Activated T-cell treated with anti-CD3 and anti-CD28 coated beads, Interleukin-2, amount 50 U/mL, for 24 hours (primary cell): ENCODE results near the gene RFX8.

Experiments used
- DNase-seq: peaks from one replicate; pipeline ENCODE4 v3.0.0-alpha.2; 2020
- H3K27ac Mint-ChIP-seq: 2 replicates; pipeline ENCODE4 v1.8.0; 2020; ENCODE audit warnings: mild to moderate bottlenecking, mixed read lengths
- H3K27me3 Mint-ChIP-seq: 2 replicates; pipeline ENCODE4 v1.8.0; 2020; ENCODE audit warnings: mixed read lengths
- H3K36me3 Mint-ChIP-seq: 2 replicates; pipeline ENCODE4 v1.8.0; 2020; ENCODE audit warnings: low read depth, mixed read lengths
- H3K4me1 Mint-ChIP-seq: 2 replicates; pipeline ENCODE4 v1.8.0; 2020; ENCODE audit warnings: low read depth, mixed read lengths
- H3K4me3 Mint-ChIP-seq: 2 replicates; pipeline ENCODE4 v1.8.0; 2020; ENCODE audit warnings: mild to moderate bottlenecking, moderate library complexity, mixed read lengths
- H3K9me3 Mint-ChIP-seq: 2 replicates; pipeline ENCODE4 v1.8.0; 2020; ENCODE audit warnings: mixed read lengths

Gene RFX8

DNA sequence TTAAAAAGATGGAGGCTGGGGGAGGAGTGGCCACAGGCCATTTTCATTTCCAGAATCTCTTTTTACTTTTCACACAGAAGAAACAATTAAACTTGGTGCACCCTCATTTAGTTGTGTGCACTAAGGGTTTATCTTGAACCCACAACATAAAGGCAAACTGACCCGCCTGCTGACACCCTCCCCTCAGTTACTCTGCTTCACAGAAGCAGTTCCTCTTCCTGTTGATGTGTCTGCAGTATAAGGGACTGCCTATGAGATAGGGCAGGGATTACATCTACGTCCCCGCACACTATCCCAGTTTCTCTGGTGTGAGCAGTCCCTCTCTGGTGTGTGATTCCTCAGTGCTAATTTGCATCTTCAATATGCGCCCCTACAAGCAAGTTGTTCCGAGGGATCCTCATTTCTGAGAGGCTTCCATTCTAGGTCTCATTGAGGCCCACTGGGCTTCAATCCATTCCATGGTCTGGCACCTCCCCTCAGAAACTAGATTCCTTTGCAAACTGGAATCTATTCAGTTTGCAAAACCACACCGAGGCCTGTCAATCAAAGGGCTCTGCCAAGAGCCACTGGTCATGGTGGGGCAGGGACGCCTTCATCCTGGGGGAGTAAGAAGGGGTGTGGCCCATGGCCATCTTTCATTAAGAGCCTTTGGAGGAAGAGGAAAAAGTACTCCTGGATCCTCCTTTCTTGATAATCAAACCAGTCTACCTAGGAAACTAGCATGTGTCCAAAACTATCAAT, 99.9 kb downstream of the RFX8 start:
- Mint-ChIP-seq H3K4me1 (peaks cover 10% of the 10 kb centered on the region), H3K36me3 (no peaks in the 10 kb centered on the region), H3K4me3 (no peak overlapping the region), H3K27me3 (no peaks in the 10 kb centered on the region), H3K27ac (no peak overlapping the region), H3K9me3 (peaks cover 5% of the 10 kb centered on the region)
- DNase-seq, result no peak

- no peaks in the 10 kb centered on the region for H3K36me3 Mint-ChIP-seq
- peaks cover 5% of the 10 kb centered on the region for H3K9me3 Mint-ChIP-seq
- no peak overlapping the region for H3K27ac Mint-ChIP-seq
- H3K4me1 Mint-ChIP-seq, result peaks cover 10% of the 10 kb centered on the region
- no peaks in the 10 kb centered on the region for H3K27me3 Mint-ChIP-seq
- no peak overlapping the region for H3K4me3 Mint-ChIP-seq
- no peak for DNase-seq
Measured at GRCh38 chr2:101372792-101373191, 102.1 kb downstream of the RFX8 start.

DNA sequence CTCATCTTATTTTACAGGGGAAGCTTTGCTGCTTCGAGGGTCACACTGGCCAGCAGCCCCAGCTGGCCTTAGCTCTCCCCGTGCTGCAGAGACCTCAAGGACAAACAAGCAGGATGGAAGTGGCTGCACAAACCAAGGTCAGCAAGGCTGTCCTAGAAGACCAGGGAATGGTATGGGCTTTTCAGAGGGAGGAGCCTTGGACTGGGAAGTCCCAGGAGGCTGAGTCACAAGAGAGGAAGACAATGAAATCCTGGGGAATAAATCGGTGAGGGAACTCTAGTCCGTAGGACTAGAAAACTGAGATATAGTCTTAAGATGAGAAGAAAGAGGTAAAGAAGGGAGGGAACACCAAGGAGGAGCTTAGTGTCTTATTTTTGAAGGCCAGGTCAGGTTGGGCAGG, 103.3 kb downstream of the RFX8 start:
- Mint-ChIP-seq H3K4me3 (no peak overlapping the region), H3K27me3 (no peaks in the 10 kb centered on the region), H3K4me1 (peaks cover 10% of the 10 kb centered on the region), H3K27ac (no peak overlapping the region), H3K9me3 (peaks cover 5% of the 10 kb centered on the region), H3K36me3 (no peaks in the 10 kb centered on the region)
- no peak for DNase-seq

- Mint-ChIP-seq H3K36me3 (no peaks in the 10 kb centered on the region), H3K27ac (no peak overlapping the region), H3K4me3 (no peak overlapping the region), H3K27me3 (no peaks in the 10 kb centered on the region), H3K9me3 (peaks cover 5% of the 10 kb centered on the region), H3K4me1 (no peaks in the 10 kb centered on the region)
- DNase-seq, result no peak
Measured at GRCh38 chr2:101369100-101369499, 105.8 kb downstream of the RFX8 start.

- H3K27ac Mint-ChIP-seq, result no peak overlapping the region
- no peak overlapping the region for H3K4me3 Mint-ChIP-seq
- H3K27me3 Mint-ChIP-seq, result no peaks in the 10 kb centered on the region
- H3K4me1 Mint-ChIP-seq, result no peaks in the 10 kb centered on the region
- H3K36me3 Mint-ChIP-seq, result no peaks in the 10 kb centered on the region
- peaks cover 3% of the 10 kb centered on the region for H3K9me3 Mint-ChIP-seq
- DNase-seq, result no peak
Measured at GRCh38 chr2:101368376-101368775, 106.5 kb downstream of the RFX8 start.

GRCh38 chr2:101367508-101367907, 107.4 kb downstream of the RFX8 start:
- no peak for DNase-seq
- no peak overlapping the region for H3K4me3 Mint-ChIP-seq
- H3K36me3 Mint-ChIP-seq, result no peaks in the 10 kb centered on the region
- H3K9me3 Mint-ChIP-seq, result no peaks in the 10 kb centered on the region
- H3K27ac Mint-ChIP-seq, result no peak overlapping the region
- peaks cover 1% of the 10 kb centered on the region for H3K4me1 Mint-ChIP-seq
- no peaks in the 10 kb centered on the region for H3K27me3 Mint-ChIP-seq

GRCh38 chr2:101364878-101365277, 110.0 kb downstream of the RFX8 start:
- no peaks in the 10 kb centered on the region for H3K36me3 Mint-ChIP-seq
- no peaks in the 10 kb centered on the region for H3K27me3 Mint-ChIP-seq
- peaks cover 25% of the 10 kb centered on the region for H3K4me1 Mint-ChIP-seq
- H3K9me3 Mint-ChIP-seq, result no peaks in the 10 kb centered on the region
- no peak overlapping the region for H3K4me3 Mint-ChIP-seq
- no peak for DNase-seq
- H3K27ac Mint-ChIP-seq, result no peak overlapping the region

- Mint-ChIP-seq H3K27ac (no peak overlapping the region), H3K4me1 (peaks cover 26% of the 10 kb centered on the region), H3K27me3 (no peaks in the 10 kb centered on the region), H3K36me3 (no peaks in the 10 kb centered on the region), H3K4me3 (no peak overlapping the region), H3K9me3 (no peaks in the 10 kb centered on the region)
- no peak for DNase-seq
Measured at GRCh38 chr2:101362777-101363176, 112.1 kb downstream of the RFX8 start.

- H3K9me3 Mint-ChIP-seq, result no peaks in the 10 kb centered on the region
- H3K27me3 Mint-ChIP-seq, result no peaks in the 10 kb centered on the region
- no peaks in the 10 kb centered on the region for H3K36me3 Mint-ChIP-seq
- H3K4me3 Mint-ChIP-seq, result no peak overlapping the region
- peaks cover 26% of the 10 kb centered on the region for H3K4me1 Mint-ChIP-seq
- H3K27ac Mint-ChIP-seq, result no peak overlapping the region
- no peak for DNase-seq
Measured at GRCh38 chr2:101362316-101362715, 112.6 kb downstream of the RFX8 start.

DNA sequence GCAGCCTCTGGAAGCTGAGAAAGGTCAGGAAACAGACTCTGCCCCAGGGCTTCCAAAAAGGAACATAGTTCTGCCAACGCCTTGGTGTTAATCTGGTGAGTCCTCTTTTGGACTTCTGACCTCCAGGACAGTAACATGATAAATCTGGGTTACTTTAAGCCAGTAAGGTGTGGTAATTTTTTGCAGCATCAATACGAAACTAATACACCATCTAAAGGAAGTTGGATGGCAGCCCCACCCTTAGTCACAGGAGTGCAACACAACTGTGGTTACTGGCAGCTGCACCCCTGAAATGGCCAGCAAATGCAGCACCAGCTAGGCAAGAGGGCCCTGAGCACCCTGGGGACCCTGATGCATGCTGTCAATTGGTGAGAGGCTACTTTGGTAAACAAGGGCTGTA, 113.4 kb downstream of the RFX8 start:
- no peaks in the 10 kb centered on the region for H3K36me3 Mint-ChIP-seq
- DNase-seq, result no peak

GRCh38 chr2:101361121-101361520, 113.8 kb downstream of the RFX8 start:
- no peaks in the 10 kb centered on the region for H3K36me3 Mint-ChIP-seq
- peaks cover 26% of the 10 kb centered on the region for H3K4me1 Mint-ChIP-seq
- no peak for DNase-seq
- H3K4me3 Mint-ChIP-seq, result no peak overlapping the region
- H3K9me3 Mint-ChIP-seq, result no peaks in the 10 kb centered on the region
- no peaks in the 10 kb centered on the region for H3K27me3 Mint-ChIP-seq
- H3K27ac Mint-ChIP-seq, result no peak overlapping the region

More for the DNA sequence above, 113.4 kb downstream of the RFX8 start:
- Mint-ChIP-seq H3K4me3 (no peak overlapping the region), H3K27ac (no peak overlapping the region), H3K9me3 (no peaks in the 10 kb centered on the region), H3K4me1 (peaks cover 26% of the 10 kb centered on the region), H3K27me3 (no peaks in the 10 kb centered on the region)

GRCh38 chr2:101360232-101360631, 114.7 kb downstream of the RFX8 start:
- H3K4me1 Mint-ChIP-seq, result peaks cover 26% of the 10 kb centered on the region
- no peaks in the 10 kb centered on the region for H3K36me3 Mint-ChIP-seq
- no peak overlapping the region for H3K4me3 Mint-ChIP-seq
- no peak overlapping the region for H3K27ac Mint-ChIP-seq
- DNase-seq, result no peak
- no peaks in the 10 kb centered on the region for H3K27me3 Mint-ChIP-seq
- H3K9me3 Mint-ChIP-seq, result no peaks in the 10 kb centered on the region

GRCh38 chr2:101359410-101359954, 115.4 kb downstream of the RFX8 start:
- peaks cover 26% of the 10 kb centered on the region for H3K4me1 Mint-ChIP-seq
- no peaks in the 10 kb centered on the region for H3K9me3 Mint-ChIP-seq
- H3K36me3 Mint-ChIP-seq, result no peaks in the 10 kb centered on the region
- H3K27ac Mint-ChIP-seq, result no peak overlapping the region
- H3K27me3 Mint-ChIP-seq, result no peaks in the 10 kb centered on the region
- no peak overlapping the region for H3K4me3 Mint-ChIP-seq
- no peak for DNase-seq

- Mint-ChIP-seq H3K9me3 (no peaks in the 10 kb centered on the region), H3K27ac (no peak overlapping the region), H3K4me3 (no peak overlapping the region), H3K4me1 (peaks cover 24% of the 10 kb centered on the region), H3K36me3 (no peaks in the 10 kb centered on the region), H3K27me3 (no peaks in the 10 kb centered on the region)
- no peak for DNase-seq
Measured at GRCh38 chr2:101357376-101357775, 117.5 kb downstream of the RFX8 start.

DNA sequence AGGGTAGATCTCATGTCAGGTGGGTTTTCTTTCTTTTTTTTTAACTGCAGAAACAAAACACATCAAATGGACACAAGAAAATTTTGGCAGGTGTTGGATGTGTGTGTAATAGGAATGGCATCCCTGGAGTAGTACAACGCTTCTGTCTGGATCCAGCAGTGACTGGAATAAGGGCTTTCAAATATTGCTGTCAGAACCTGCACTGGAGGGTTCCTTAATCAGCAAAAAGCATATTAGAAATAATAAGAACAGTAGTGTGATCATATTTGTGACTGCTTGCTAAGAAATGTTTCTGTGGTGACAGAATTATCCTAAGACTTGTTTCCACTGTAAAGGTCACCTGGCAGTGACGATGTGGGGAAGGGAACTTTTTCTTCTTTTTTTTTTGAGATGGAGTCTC, 118.4 kb downstream of the RFX8 start:
- peaks cover 15% of the 10 kb centered on the region for H3K4me1 Mint-ChIP-seq
- no peaks in the 10 kb centered on the region for H3K36me3 Mint-ChIP-seq
- H3K9me3 Mint-ChIP-seq, result no peaks in the 10 kb centered on the region
- no peaks in the 10 kb centered on the region for H3K27me3 Mint-ChIP-seq
- DNase-seq, result no peak
- no peak overlapping the region for H3K27ac Mint-ChIP-seq
- no peak overlapping the region for H3K4me3 Mint-ChIP-seq
